Measurements from ENCODE around the gene FAM53B.

GRCh38 chr10:124624895-124625294 lies 119.3 kb downstream of the FAM53B start:
- TF ChIP-seq MAX (IDR thresholded peaks at IDR 0.05; ENCODE audit: low read depth) (no peak), RAD21 (IDR thresholded peaks at IDR 0.05; ENCODE audit: low read length) (no peak), RCOR1 (IDR thresholded peaks at IDR 0.05; ENCODE audit: low read length) (no peak), SMC3 (IDR thresholded peaks at IDR 0.05; ENCODE audit: low read depth, low read length) (no peak), TAF1 (IDR thresholded peaks at IDR 0.05; ENCODE audit: borderline replicate concordance, low read depth, low read length) (no peak), RFX5 (IDR thresholded peaks at IDR 0.05; ENCODE audit: low read length) (no peak), CTCF (IDR thresholded peaks at IDR 0.05) (no peak), YY1 (IDR thresholded peaks at IDR 0.05; ENCODE audit: low read depth) (no peak), USF1 (IDR thresholded peaks at IDR 0.05; ENCODE audit: borderline replicate concordance, low read depth) (no peak), POLR2AphosphoS5 (IDR thresholded peaks at IDR 0.05; ENCODE audit: low read depth, low read length) (no peak)
